Lower lobe of right lung (tissue), 2 donors: ENCODE results near the gene CACNA1E. TPM values are rescaled to one million over a fixed set of nuclear protein-coding genes. Genes with fewer than 3 reads are reported as not detected.

ENCODE experiments used
- ATAC-seq, 2 donors: fragments of 200-7000 bp; cut with Tn5 transposase; one replicate each; pipeline ENCODE4 v1.9.1; 2020 to 2022; ENCODE audit warnings: mild to moderate bottlenecking in 2 of 2, moderate library complexity in 2 of 2
- DNase-seq: peaks from one replicate; pipeline ENCODE4 v3.0.0-alpha.2; 2020
- H3K27ac ChIP-seq: fragments of 200-600 bp; one replicate; pipeline ENCODE4 v1.8.0; 2022
- H3K27me3 ChIP-seq: fragments of 200-600 bp; one replicate; pipeline ENCODE4 v1.8.0; 2022; ENCODE audit warnings: low read depth
- H3K36me3 ChIP-seq: fragments of 200-600 bp; one replicate; pipeline ENCODE4 v1.8.0; 2022; ENCODE audit warnings: mild to moderate bottlenecking
- H3K4me1 ChIP-seq: fragments of 200-600 bp; one replicate; pipeline ENCODE4 v1.8.0; 2022
- H3K4me3 ChIP-seq: fragments of 200-600 bp; one replicate; pipeline ENCODE4 v1.8.0; 2022; ENCODE audit warnings: mild to moderate bottlenecking
- H3K9me3 ChIP-seq: fragments of 200-600 bp; one replicate; pipeline ENCODE4 v1.8.0; 2022
- intact Hi-C: fragments of 100-400 bp; cut with DNase I; formaldehyde crosslinking; loops from one replicate; pipeline ENCODE4 v1.11.0; 2022
- total RNA-seq: library from RNA; stranded (reverse); fragmentation: NEBNext Ultra II Directional; extraction: Animal tissue kit (Norgen Biotek cat#: 25700); gene quantifications from one replicate; pipeline ENCODE4 v1.2.1, GENCODE V29; 2021
- TF ChIP-seq, protein P1 (sequence below): fragments of 200-600 bp; IDR thresholded peaks from one replicate; pipeline ENCODE4 v1.8.0; 2022; ENCODE audit warnings: antibody characterized with exemption, mild to moderate bottlenecking
- donor health status: DM: no; HTN: yes; CAD: no; lungs with severe emphysema.

CACNA1E gene
- total RNA-seq, 1 donor from 2014 or later: 0.27 TPM

GRCh38 chr1:181490276-181490675 is 7.0 kb downstream of the CACNA1E start:
- intact Hi-C loops: no loop called here
- ATAC-seq (no peak), DNase-seq (no peak)
- H3K27me3 ChIP-seq: peaks cover 36% of the 10 kb centered on the region
- H3K36me3 ChIP-seq: no peaks in the 10 kb centered on the region
- no peaks in the 10 kb centered on the region for H3K4me1 ChIP-seq
- no peaks in the 10 kb centered on the region for H3K9me3 ChIP-seq
- TF ChIP-seq, protein P1, sequence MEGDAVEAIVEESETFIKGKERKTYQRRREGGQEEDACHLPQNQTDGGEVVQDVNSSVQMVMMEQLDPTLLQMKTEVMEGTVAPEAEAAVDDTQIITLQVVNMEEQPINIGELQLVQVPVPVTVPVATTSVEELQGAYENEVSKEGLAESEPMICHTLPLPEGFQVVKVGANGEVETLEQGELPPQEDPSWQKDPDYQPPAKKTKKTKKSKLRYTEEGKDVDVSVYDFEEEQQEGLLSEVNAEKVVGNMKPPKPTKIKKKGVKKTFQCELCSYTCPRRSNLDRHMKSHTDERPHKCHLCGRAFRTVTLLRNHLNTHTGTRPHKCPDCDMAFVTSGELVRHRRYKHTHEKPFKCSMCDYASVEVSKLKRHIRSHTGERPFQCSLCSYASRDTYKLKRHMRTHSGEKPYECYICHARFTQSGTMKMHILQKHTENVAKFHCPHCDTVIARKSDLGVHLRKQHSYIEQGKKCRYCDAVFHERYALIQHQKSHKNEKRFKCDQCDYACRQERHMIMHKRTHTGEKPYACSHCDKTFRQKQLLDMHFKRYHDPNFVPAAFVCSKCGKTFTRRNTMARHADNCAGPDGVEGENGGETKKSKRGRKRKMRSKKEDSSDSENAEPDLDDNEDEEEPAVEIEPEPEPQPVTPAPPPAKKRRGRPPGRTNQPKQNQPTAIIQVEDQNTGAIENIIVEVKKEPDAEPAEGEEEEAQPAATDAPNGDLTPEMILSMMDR: no peak
- H3K27ac ChIP-seq: no peak overlapping the region
- H3K4me3 ChIP-seq: no peak overlapping the region

GRCh38 chr1:181490740-181491712 is 7.7 kb downstream of the CACNA1E start:
- no peaks in the 10 kb centered on the region for H3K36me3 ChIP-seq
- TF ChIP-seq, protein P1: no peak
- DNase-seq: no peak
- no peak overlapping the region for H3K27ac ChIP-seq
- intact Hi-C loops: no loop called here
- ATAC-seq: peak in 1 of 2 donors; percentile 24
- H3K27me3 ChIP-seq: peaks cover 28% of the 10 kb centered on the region
- no peaks in the 10 kb centered on the region for H3K9me3 ChIP-seq
- no peak overlapping the region for H3K4me3 ChIP-seq
- no peaks in the 10 kb centered on the region for H3K4me1 ChIP-seq

- no peak overlapping the region for H3K27ac ChIP-seq
- ATAC-seq (no peak), DNase-seq (no peak)
- no peaks in the 10 kb centered on the region for H3K36me3 ChIP-seq
- H3K27me3 ChIP-seq: peaks cover 17% of the 10 kb centered on the region
- no peaks in the 10 kb centered on the region for H3K4me1 ChIP-seq
- TF ChIP-seq, protein P1: no peak
- intact Hi-C loops: no loop called here
- no peak overlapping the region for H3K4me3 ChIP-seq
- H3K9me3 ChIP-seq: no peaks in the 10 kb centered on the region
Measured at GRCh38 chr1:181493166-181493565, 9.8 kb downstream of the CACNA1E start.

GRCh38 chr1:181493885-181494284 is 10.6 kb downstream of the CACNA1E start:
- Histone ChIP-seq H3K36me3 (no peaks in the 10 kb centered on the region), H3K27me3 (peaks cover 11% of the 10 kb centered on the region), H3K9me3 (no peaks in the 10 kb centered on the region), H3K27ac (no peak overlapping the region), H3K4me3 (no peak overlapping the region), H3K4me1 (no peaks in the 10 kb centered on the region)
- no peak for DNase-seq
- no peak for ATAC-seq
- TF ChIP-seq, protein P1: no peak
- intact Hi-C loops: no loop called here

DNA sequence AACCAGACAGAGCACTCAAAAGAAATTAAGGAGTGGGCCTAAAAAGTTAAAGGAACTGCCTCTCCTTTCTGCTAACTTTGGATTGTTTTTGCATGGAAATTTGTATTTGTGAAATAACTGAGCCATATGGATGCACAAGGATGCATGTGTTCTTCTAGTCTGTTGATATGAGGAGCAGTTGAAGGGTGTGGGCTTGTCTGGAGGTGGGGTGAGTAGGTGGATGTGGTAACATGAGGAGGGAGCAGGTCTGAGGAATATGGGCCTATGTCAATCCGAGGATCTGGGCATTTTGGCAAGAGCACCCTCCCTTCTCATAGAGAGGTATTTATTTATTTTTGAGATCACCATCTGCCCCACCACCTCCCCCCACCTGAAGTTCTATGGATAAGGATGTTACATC is 13.4 kb downstream of the CACNA1E start:
- H3K9me3 ChIP-seq: no peaks in the 10 kb centered on the region
- TF ChIP-seq, protein P1: no peak
- H3K4me1 ChIP-seq: no peaks in the 10 kb centered on the region
- H3K27ac ChIP-seq: no peak overlapping the region
- peaks cover 10% of the 10 kb centered on the region for H3K27me3 ChIP-seq
- H3K36me3 ChIP-seq: no peaks in the 10 kb centered on the region
- no peak for ATAC-seq
- H3K4me3 ChIP-seq: no peak overlapping the region
- intact Hi-C loops: no loop called here
- DNase-seq: no peak
